IMR-90 (cell line): ENCODE results near the gene UBE2A. TPM values are rescaled to one million over a fixed set of nuclear protein-coding genes. Genes with fewer than 3 reads are reported as not detected.

ENCODE experiments used
- ATAC-seq: fragments of 200-7000 bp; cut with Tn5 transposase; 2 replicates; pipeline ENCODE4 v1.9.1; 2020; ENCODE audit warnings: low read depth, mild to moderate bottlenecking, moderate library complexity
- BruUV-seq: library from RNA; stranded (reverse); fragments of 400-500 nt; replicated peaks from 2 replicates; lab custom pipeline; 2021; lab: Mats Ljungman, UMichigan
- CTCF ChIA-PET: fragments of 300-600 bp; formaldehyde crosslinking; extraction: SDS; loops from one replicate; lab custom pipeline; 2021; ENCODE audit warnings: antibody characterized with exemption; lab: Yijun Ruan, JAX
- POLR2A ChIA-PET: fragments of 300-600 bp; sonication (Branson Sonifier 250); formaldehyde crosslinking; loops from one replicate; lab custom pipeline; 2022; ENCODE audit warnings: antibody characterized with exemption; ENCODE audit not compliant: unreplicated experiment; lab: Charles Lee
- DNase-seq: peaks from one replicate; pipeline ENCODE4 v3.0.0; 2013
- H2AFZ ChIP-seq: replicated peaks from 2 replicates; pipeline ENCODE3; 2013; ENCODE audit warnings: low read length, mild to moderate bottlenecking; ENCODE audit not compliant: poor library complexity
- H2AK5ac ChIP-seq: 2 replicates; pipeline ENCODE4 v1.6.1; 2013; ENCODE audit warnings: low read depth, low read length, inconsistent platforms
- H2AK9ac ChIP-seq: replicated peaks from 2 replicates; pipeline ENCODE3; 2013; ENCODE audit warnings: mild to moderate bottlenecking, low read depth, low read length, moderate library complexity; ENCODE audit not compliant: poor library complexity
- H2BK120ac ChIP-seq: 2 replicates; pipeline ENCODE4 v1.6.1; 2013; ENCODE audit warnings: low read depth, low read length, inconsistent platforms
- H2BK15ac ChIP-seq: 3 replicates; pipeline ENCODE4 v1.6.1; 2013; ENCODE audit warnings: low read depth, low read length, inconsistent platforms
- H2BK20ac ChIP-seq: 2 replicates; pipeline ENCODE4 v1.6.1; 2013; ENCODE audit warnings: low read depth, mild to moderate bottlenecking, inconsistent platforms, low read length, moderate library complexity
- H2BK5ac ChIP-seq: 2 replicates; pipeline ENCODE4 v1.6.1; 2013; ENCODE audit warnings: mild to moderate bottlenecking, low read depth, low read length, inconsistent platforms; ENCODE audit not compliant: poor library complexity, severe bottlenecking
- H3K14ac ChIP-seq: replicated peaks from 2 replicates; pipeline ENCODE4 v1.6.1; 2013; ENCODE audit warnings: low read depth, low read length, inconsistent platforms
- H3K18ac ChIP-seq: 2 replicates; pipeline ENCODE4 v1.6.1; 2013; ENCODE audit warnings: low read depth, low read length, control low read depth
- H3K23ac ChIP-seq: 2 replicates; pipeline ENCODE4 v1.6.1; 2013; ENCODE audit warnings: low read depth, low read length, inconsistent platforms
- H3K27ac ChIP-seq: 2 replicates; pipeline ENCODE4 v1.5.1; 2013; ENCODE audit warnings: mild to moderate bottlenecking, control low read depth, low read length; ENCODE audit not compliant: insufficient read depth
- H3K27me3 ChIP-seq: 2 replicates; pipeline ENCODE4 v1.6.1; 2013; ENCODE audit warnings: low read length; ENCODE audit not compliant: control insufficient read depth, insufficient read depth
- H3K36me3 ChIP-seq: 2 replicates; pipeline ENCODE4 v1.6.1; 2013; ENCODE audit warnings: low read length, mixed read lengths; ENCODE audit not compliant: control insufficient read depth, insufficient read depth
- H3K4ac ChIP-seq: 2 replicates; pipeline ENCODE4 v1.6.1; 2013; ENCODE audit warnings: low read depth, low read length, inconsistent platforms
- H3K4me1 ChIP-seq: 2 replicates; pipeline ENCODE4 v1.6.1; 2013; ENCODE audit warnings: low read length, mixed read lengths; ENCODE audit not compliant: control insufficient read depth, insufficient read depth
- H3K4me2 ChIP-seq: 2 replicates; pipeline ENCODE4 v1.6.1; 2013; ENCODE audit warnings: low read depth, mild to moderate bottlenecking, control low read depth, low read length, moderate library complexity
- H3K4me3 ChIP-seq: 2 replicates; pipeline ENCODE4 v1.5.1; 2013; ENCODE audit warnings: low read depth, mild to moderate bottlenecking, control low read depth, low read length, moderate library complexity; ENCODE audit not compliant: insufficient read depth
- H3K56ac ChIP-seq: 2 replicates; pipeline ENCODE4 v1.6.1; 2013; ENCODE audit warnings: low read length, inconsistent platforms; ENCODE audit not compliant: insufficient read depth; ENCODE audit errors: extremely low read depth
- H3K79me1 ChIP-seq, 2 experiments: 2 replicates each; pipeline ENCODE4 v1.6.1; 2013; ENCODE audit warnings: low read length in 2 of 2, inconsistent platforms in 1 of 2, low read depth in 1 of 2
- H3K9ac ChIP-seq: 2 replicates; pipeline ENCODE4 v1.6.1; 2013; ENCODE audit warnings: low read depth, low read length, control low read depth
- H3K9me1 ChIP-seq: 2 replicates; pipeline ENCODE4 v1.6.1; 2013; ENCODE audit warnings: low read length, inconsistent platforms; ENCODE audit not compliant: insufficient read depth
- H3K9me3 ChIP-seq: 2 replicates; pipeline ENCODE4 v1.6.1; 2013; ENCODE audit warnings: low read length; ENCODE audit not compliant: control insufficient read depth, insufficient read depth
- H4K20me1 ChIP-seq: 2 replicates; pipeline ENCODE4 v1.6.1; 2013; ENCODE audit warnings: low read length, inconsistent platforms; ENCODE audit not compliant: insufficient read depth
- H4K5ac ChIP-seq: 2 replicates; pipeline ENCODE4 v1.6.1; 2013; ENCODE audit warnings: mild to moderate bottlenecking, low read depth, low read length, control low read depth
- H4K8ac ChIP-seq, 2 experiments: 2 replicates each; pipeline ENCODE4 v1.6.1; 2013; ENCODE audit warnings: low read depth in 2 of 2, low read length in 2 of 2, control low read depth in 1 of 2, inconsistent platforms in 1 of 2
- H4K91ac ChIP-seq: 2 replicates; pipeline ENCODE4 v1.6.1; 2013; ENCODE audit warnings: low read depth, low read length, inconsistent platforms; ENCODE audit not compliant: insufficient read depth
- BHLHE40 ChIP-seq: fragments of 150-350 bp; IDR thresholded peaks from 2 replicates; pipeline ENCODE4 v1.6.1; 2016; ENCODE audit warnings: mild to moderate bottlenecking, low read depth, low read length
- CEBPB ChIP-seq: IDR thresholded peaks from 2 replicates; pipeline ENCODE4 v1.6.1; 2012; ENCODE audit warnings: low read depth, low read length, improper control_type of control experiment
- CHD1 ChIP-seq: IDR thresholded peaks from 2 replicates; pipeline ENCODE4 v1.6.1; 2012; ENCODE audit warnings: low read depth, low read length, improper control_type of control experiment
- FOS ChIP-seq: fragments of 150-350 bp; IDR thresholded peaks from 2 replicates; pipeline ENCODE4 v1.6.1; 2016; ENCODE audit warnings: low read depth, low read length
- MAFK ChIP-seq: IDR thresholded peaks from 2 replicates; pipeline ENCODE4 v1.6.1; 2012; ENCODE audit warnings: low read depth, low read length, improper control_type of control experiment
- MAZ ChIP-seq: IDR thresholded peaks from 2 replicates; pipeline ENCODE4 v1.6.1; 2012; ENCODE audit warnings: low read depth, mild to moderate bottlenecking, low read length, improper control_type of control experiment, moderate library complexity, borderline replicate concordance
- MXI1 ChIP-seq: IDR thresholded peaks from 2 replicates; pipeline ENCODE4 v1.6.1; 2012; ENCODE audit warnings: low read depth, mild to moderate bottlenecking, low read length, moderate library complexity, borderline replicate concordance
- NFE2L2 ChIP-seq: fragments of 150-350 bp; IDR thresholded peaks from 2 replicates; pipeline ENCODE4 v1.6.1; 2016; ENCODE audit warnings: low read depth, mild to moderate bottlenecking, low read length
- POLR2A ChIP-seq: IDR thresholded peaks from 2 replicates; pipeline ENCODE4 v1.6.1; 2012; ENCODE audit warnings: mild to moderate bottlenecking, low read depth, low read length
- RAD21 ChIP-seq: IDR thresholded peaks from 2 replicates; pipeline ENCODE4 v1.6.1; 2012; ENCODE audit warnings: low read length, improper control_type of control experiment
- RCOR1 ChIP-seq: IDR thresholded peaks from 2 replicates; pipeline ENCODE4 v1.6.1; 2012; ENCODE audit warnings: mild to moderate bottlenecking, low read length, improper control_type of control experiment; ENCODE audit not compliant: insufficient replicate concordance
- SMC3 ChIP-seq: fragments of 150-350 bp; IDR thresholded peaks from 2 replicates; pipeline ENCODE4 v1.6.1; 2016; ENCODE audit warnings: low read depth, mild to moderate bottlenecking, antibody characterized with exemption, low read length, moderate library complexity
- WGBS, 2 experiments: methylation state at CpG; one replicate each; pipeline versions ENCODE4 v1.1.5 to v1.1.7; 2013; ENCODE audit warnings: missing lambda C conversion rate in 2 of 2; ENCODE audit not compliant: insufficient read length in 1 of 2; ENCODE audit errors: extremely low coverage in 2 of 2; 5-methylcytosine and 5-hydroxymethylcytosine counted together
- dilution Hi-C: fragments of 300-500 bp; cut with HindIII; formaldehyde crosslinking; loops from one replicate; pipeline ENCODE4 v1.14.3; 2018; ENCODE audit warnings: low sequenced_read_pairs; ENCODE audit not compliant: unreplicated experiment
- in situ Hi-C: fragments of 300-500 bp; cut with MboI; formaldehyde crosslinking; loops from 3 replicates; pipeline ENCODE4 v1.14.3; 2019; ENCODE audit warnings: low sequenced_read_pairs, inconsistent platforms, mixed read lengths
- intact Hi-C: fragments of 100-400 bp; cut with micrococcal nuclease; formaldehyde crosslinking; loops from 2 replicates; pipeline ENCODE4 v1.10.0; 2022
- polyA plus RNA-seq, 3 experiments: library from polyadenylated mRNA; depleted of rRNA; stranded (reverse); fragments of >200 nt; gene quantifications; 2 replicates each; pipeline ENCODE4 v1.2.3, GENCODE V29; 2012; ENCODE audit warnings: low replicate concordance in 1 of 3
- total RNA-seq: library from RNA; depleted of rRNA; stranded (reverse); fragments of >200 nt; gene quantifications from 2 replicates; pipeline ENCODE4 v1.2.3, GENCODE V29; 2012
- TF ChIP-seq, protein P1 (sequence below): fragments of 150-350 bp; IDR thresholded peaks from 2 replicates; pipeline ENCODE4 v1.6.1; 2016; ENCODE audit warnings: low read depth, mild to moderate bottlenecking, low read length, moderate library complexity, borderline replicate concordance
- TF ChIP-seq, protein P2 (sequence below): fragments of 150-350 bp; IDR thresholded peaks from 2 replicates; pipeline ENCODE4 v1.6.1; 2017; ENCODE audit warnings: mild to moderate bottlenecking, antibody characterized with exemption, low read length, low read depth
- TF ChIP-seq, protein P3 (sequence below): conservative IDR thresholded peaks from 2 replicates; pipeline ENCODE4 v1.5.1; 2012; ENCODE audit warnings: mild to moderate bottlenecking, low read depth, low read length, improper control_type of control experiment

The UBE2A gene
- total and polyA plus RNA-seq, 2 of the 4 experiments (the other 2 are of a cell fraction): 12.9 to 50.5 TPM

DNA sequence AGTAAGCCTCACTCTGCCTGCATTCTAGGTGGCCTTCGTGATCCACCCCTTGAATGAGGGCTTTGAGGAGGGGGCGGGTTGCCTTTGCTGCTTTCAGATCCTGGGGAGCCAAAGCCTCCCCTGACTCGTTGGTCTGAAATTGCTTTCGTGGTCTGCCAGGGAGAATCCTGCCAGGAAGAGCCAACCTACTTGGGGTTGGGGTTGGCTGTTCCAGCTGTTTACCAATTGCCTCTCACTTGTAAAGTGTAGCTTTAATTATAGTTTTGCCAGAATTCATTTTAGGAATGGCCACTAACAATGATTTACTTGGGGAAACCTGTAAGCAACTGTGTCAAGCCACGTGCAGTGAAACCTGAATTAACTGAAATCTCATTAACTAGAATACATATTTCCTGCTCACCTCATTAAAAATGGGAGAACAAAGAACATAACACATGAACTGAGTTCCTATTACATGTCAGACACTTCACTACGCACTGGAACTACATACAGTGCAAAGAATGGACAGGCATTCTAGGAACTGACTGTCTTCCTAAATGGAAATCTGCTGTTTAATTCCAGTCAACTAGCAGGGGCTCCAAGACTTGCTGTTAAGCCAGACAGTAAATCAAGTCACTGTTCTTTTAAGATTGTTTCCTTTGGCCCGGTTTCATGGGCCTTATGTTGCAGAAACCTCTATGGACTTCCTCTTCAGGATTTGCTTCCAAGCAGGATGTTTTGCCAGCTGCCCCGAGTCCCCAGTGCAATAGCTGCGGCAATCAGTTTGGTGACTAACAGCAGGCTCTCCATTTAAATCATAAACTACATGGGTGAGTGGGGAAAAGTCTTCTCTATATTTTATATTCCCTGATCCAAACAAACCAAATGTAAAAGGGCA is 48.2 kb downstream of the UBE2A start:
- H2BK20ac ChIP-seq: no peak overlapping the region
- ChIA-PET CTCF (interaction anchor here (0.6 to 0.9 kb wide), 2 partner anchors 13 to 18 kb away, joined by 3 to 4 read pairs; no protein-coding TSS in a partner anchor), POLR2A (no interaction called here)
- no peak overlapping the region for H3K18ac ChIP-seq
- no peaks in the 10 kb centered on the region for H3K27me3 ChIP-seq
- H3K36me3 ChIP-seq: peaks cover 2% of the 10 kb centered on the region; the same call in 1 of the 2 replicates
- H4K20me1 ChIP-seq: no peaks in the 10 kb centered on the region
- no peak overlapping the region for H2AK9ac ChIP-seq
- dilution Hi-C loops (no loop called here), intact Hi-C loops (no loop called here), in situ Hi-C loops (no loop called here)
- no peak overlapping the region for H3K14ac ChIP-seq
- no peak overlapping the region for H3K27ac ChIP-seq
- no peak overlapping the region for H4K91ac ChIP-seq
- H3K79me1 ChIP-seq: no peaks in the 10 kb centered on the region
- no peak overlapping the region for H2BK120ac ChIP-seq
- H2BK5ac ChIP-seq: no peak overlapping the region
- no peak overlapping the region for H3K4me2 ChIP-seq
- no CpG with 5 or more reads among the region's 9 CpGs for WGBS, 2 experiments
- no peaks in the 10 kb centered on the region for H3K4me1 ChIP-seq
- H3K9ac ChIP-seq: no peak overlapping the region
- no peak overlapping the region for H4K5ac ChIP-seq
- H2AK5ac ChIP-seq: no peak overlapping the region
- H3K4ac ChIP-seq: no peak overlapping the region
- H3K9me3 ChIP-seq: no peaks in the 10 kb centered on the region
- peak; percentile 75 for ATAC-seq
- no peak overlapping the region for H3K4me3 ChIP-seq
- no peak overlapping the region for H4K8ac ChIP-seq
- no TSS peak for BruUV-seq
- no peak overlapping the region for H3K56ac ChIP-seq
- H2BK15ac ChIP-seq: no peak overlapping the region
- no peaks in the 10 kb centered on the region for H3K9me1 ChIP-seq
- peak; percentile 79 for DNase-seq
- H2AFZ ChIP-seq: no peak overlapping the region
- no peak overlapping the region for H3K23ac ChIP-seq
- TF ChIP-seq, protein P1, sequence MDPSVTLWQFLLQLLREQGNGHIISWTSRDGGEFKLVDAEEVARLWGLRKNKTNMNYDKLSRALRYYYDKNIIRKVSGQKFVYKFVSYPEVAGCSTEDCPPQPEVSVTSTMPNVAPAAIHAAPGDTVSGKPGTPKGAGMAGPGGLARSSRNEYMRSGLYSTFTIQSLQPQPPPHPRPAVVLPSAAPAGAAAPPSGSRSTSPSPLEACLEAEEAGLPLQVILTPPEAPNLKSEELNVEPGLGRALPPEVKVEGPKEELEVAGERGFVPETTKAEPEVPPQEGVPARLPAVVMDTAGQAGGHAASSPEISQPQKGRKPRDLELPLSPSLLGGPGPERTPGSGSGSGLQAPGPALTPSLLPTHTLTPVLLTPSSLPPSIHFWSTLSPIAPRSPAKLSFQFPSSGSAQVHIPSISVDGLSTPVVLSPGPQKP: no peak
- no peak for TF ChIP-seq NFE2L2
- TF ChIP-seq, protein P2, sequence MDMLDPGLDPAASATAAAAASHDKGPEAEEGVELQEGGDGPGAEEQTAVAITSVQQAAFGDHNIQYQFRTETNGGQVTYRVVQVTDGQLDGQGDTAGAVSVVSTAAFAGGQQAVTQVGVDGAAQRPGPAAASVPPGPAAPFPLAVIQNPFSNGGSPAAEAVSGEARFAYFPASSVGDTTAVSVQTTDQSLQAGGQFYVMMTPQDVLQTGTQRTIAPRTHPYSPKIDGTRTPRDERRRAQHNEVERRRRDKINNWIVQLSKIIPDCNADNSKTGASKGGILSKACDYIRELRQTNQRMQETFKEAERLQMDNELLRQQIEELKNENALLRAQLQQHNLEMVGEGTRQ: no peak
- TF ChIP-seq MAZ: no peak
- TF ChIP-seq, protein P3, sequence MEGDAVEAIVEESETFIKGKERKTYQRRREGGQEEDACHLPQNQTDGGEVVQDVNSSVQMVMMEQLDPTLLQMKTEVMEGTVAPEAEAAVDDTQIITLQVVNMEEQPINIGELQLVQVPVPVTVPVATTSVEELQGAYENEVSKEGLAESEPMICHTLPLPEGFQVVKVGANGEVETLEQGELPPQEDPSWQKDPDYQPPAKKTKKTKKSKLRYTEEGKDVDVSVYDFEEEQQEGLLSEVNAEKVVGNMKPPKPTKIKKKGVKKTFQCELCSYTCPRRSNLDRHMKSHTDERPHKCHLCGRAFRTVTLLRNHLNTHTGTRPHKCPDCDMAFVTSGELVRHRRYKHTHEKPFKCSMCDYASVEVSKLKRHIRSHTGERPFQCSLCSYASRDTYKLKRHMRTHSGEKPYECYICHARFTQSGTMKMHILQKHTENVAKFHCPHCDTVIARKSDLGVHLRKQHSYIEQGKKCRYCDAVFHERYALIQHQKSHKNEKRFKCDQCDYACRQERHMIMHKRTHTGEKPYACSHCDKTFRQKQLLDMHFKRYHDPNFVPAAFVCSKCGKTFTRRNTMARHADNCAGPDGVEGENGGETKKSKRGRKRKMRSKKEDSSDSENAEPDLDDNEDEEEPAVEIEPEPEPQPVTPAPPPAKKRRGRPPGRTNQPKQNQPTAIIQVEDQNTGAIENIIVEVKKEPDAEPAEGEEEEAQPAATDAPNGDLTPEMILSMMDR: no peak
- no peak for TF ChIP-seq BHLHE40
- no peak for TF ChIP-seq POLR2A
- no peak for TF ChIP-seq RCOR1
- no peak for TF ChIP-seq CHD1
- TF ChIP-seq FOS: no peak
- no peak for TF ChIP-seq SMC3
- TF ChIP-seq MAFK: no peak
- no peak for TF ChIP-seq CEBPB
- no peak for TF ChIP-seq RAD21
- no peak for TF ChIP-seq MXI1
